ENCODE data around the gene MOCS1. TPM values are rescaled to one million over a fixed set of nuclear protein-coding genes. Genes with fewer than 3 reads are reported as not detected.
A peak's percentile ranks its signal among the peaks of the same experiment; 100 is the strongest.

The MOCS1 gene
- total RNA-seq, 2 experiments from 2014 or later = 6.2 to 6.4 TPM

DNA sequence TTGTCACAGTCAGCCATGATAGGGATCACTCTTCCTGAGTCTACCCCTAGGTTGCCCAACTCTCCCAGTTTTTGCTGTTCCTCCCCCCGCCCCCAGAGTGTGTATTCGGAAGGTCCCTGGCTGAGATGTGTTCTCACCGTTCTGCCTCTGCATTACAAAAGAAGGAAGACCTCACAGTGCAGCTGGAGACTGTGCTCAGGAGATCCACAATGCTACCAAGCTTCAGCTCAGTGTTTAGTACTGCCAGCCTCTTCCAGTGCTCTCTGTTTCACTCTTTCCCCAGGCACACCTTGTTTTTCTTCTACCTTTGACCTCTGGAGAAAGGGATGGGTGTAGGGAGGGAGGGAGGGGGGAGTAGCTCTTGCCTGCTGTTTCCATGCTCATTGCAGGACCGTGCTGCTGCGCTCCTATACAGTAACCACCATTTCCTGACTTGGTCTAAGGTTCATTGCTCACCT, 13.4 kb upstream of the MOCS1 start:
- CTCF ChIA-PET = no interaction called here
- H3K27ac Mint-ChIP-seq = no peak overlapping the region
- DNase-seq (no peak), ATAC-seq (no peak)
- H3K4me1 Mint-ChIP-seq = no peaks in the 10 kb centered on the region
- H3K27me3 Mint-ChIP-seq = no peaks in the 10 kb centered on the region
- intact Hi-C loops (cut with DNase I, micrococcal nuclease) = no loop called here
- POLR2A ChIA-PET = no interaction called here
- H3K4me3 Mint-ChIP-seq = no peak overlapping the region
- no peaks in the 10 kb centered on the region for H3K9me3 Mint-ChIP-seq (ENCODE audit: low read depth)
- H3K36me3 Mint-ChIP-seq (ENCODE audit: low read depth) = no peaks in the 10 kb centered on the region

DNA sequence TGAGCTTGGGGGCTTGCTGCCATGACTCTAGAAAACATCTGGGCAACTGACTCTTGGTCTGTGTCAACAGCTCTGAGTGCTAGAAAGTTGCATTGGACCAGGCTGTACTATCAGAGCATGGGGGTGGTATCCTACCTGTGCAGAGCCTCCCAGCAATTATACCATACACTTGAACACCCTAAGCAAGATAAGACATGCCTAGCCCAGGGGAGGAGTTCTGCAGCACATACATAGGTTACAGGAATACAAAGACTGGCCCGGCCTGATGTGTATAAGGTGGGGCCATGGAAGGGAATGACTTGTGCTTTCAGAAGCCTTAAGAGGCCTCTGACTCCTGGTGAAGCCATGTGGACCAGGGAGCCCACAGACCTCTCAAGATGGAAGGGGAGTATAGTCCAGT, 11.4 kb upstream of the MOCS1 start:
- Mint-ChIP-seq H3K27ac (no peak overlapping the region), H3K36me3 (ENCODE audit: low read depth) (no peaks in the 10 kb centered on the region), H3K9me3 (ENCODE audit: low read depth) (no peaks in the 10 kb centered on the region), H3K4me1 (no peaks in the 10 kb centered on the region), H3K4me3 (no peak overlapping the region), H3K27me3 (peaks cover 2% of the 10 kb centered on the region)
- intact Hi-C loops (cut with DNase I, micrococcal nuclease) = no loop called here
- no peak for ATAC-seq
- DNase-seq = no peak
- CTCF ChIA-PET = no interaction called here
- POLR2A ChIA-PET = no interaction called here

DNA sequence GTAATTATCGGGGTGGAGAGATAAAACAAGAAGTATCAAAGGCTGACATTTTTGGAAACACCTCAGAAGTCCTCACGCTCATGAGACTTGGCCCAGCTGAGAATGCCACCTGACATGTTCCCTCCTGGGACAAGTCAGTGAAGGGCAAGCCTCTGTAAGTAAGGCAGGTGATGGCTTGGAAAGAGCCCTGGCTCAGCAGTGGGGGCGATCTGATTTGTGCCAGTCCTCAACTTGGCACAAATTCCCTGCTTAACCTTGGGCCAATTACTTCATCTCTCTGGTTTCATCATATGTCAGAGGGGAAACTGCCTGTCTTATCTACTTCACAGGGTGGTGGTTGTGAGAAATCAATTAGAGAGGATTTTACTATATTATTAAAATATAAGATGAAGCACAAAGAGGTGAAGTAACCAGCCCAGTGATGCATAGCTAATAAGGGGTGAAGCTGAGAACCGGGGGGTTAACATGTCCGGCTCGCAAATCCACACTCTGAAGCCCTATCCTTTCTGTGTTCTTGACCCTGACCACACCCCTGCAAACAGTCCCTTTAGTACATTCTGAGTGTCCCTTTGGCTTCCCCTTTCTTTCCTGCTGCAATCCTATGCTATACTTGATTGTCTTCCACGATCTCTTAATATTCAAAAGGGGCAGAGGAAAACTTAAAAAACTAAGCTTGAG, 8.8 kb upstream of the MOCS1 start:
- intact Hi-C loops (cut with DNase I, micrococcal nuclease) = no loop called here
- H3K9me3 Mint-ChIP-seq (ENCODE audit: low read depth) = no peaks in the 10 kb centered on the region

GRCh38 chr6:39941820-39942219, 7.6 kb upstream of the MOCS1 start:
- CTCF ChIA-PET = no interaction called here
- intact Hi-C loops (cut with DNase I, micrococcal nuclease) = no loop called here
- peaks cover 3% of the 10 kb centered on the region for H3K27me3 Mint-ChIP-seq

More for the DNA sequence above, 8.8 kb upstream of the MOCS1 start:
- ChIA-PET POLR2A (no interaction called here), CTCF (no interaction called here)
- Mint-ChIP-seq H3K4me1 (no peaks in the 10 kb centered on the region), H3K27ac (no peak overlapping the region), H3K4me3 (no peak overlapping the region), H3K27me3 (peaks cover 2% of the 10 kb centered on the region), H3K36me3 (ENCODE audit: low read depth) (no peaks in the 10 kb centered on the region)
- ATAC-seq (no peak), DNase-seq (no peak)

GRCh38 chr6:39941138-39941537, 6.9 kb upstream of the MOCS1 start:
- Mint-ChIP-seq H3K36me3 (ENCODE audit: low read depth) (no peaks in the 10 kb centered on the region), H3K9me3 (ENCODE audit: low read depth) (no peaks in the 10 kb centered on the region), H3K4me3 (no peak overlapping the region), H3K4me1 (no peaks in the 10 kb centered on the region), H3K27me3 (peaks cover 3% of the 10 kb centered on the region), H3K27ac (no peak overlapping the region)
- ChIA-PET CTCF (no interaction called here), POLR2A (no interaction called here)
- DNase-seq = no peak
- intact Hi-C loops (cut with DNase I, micrococcal nuclease) = no loop called here
- ATAC-seq = no peak

More at GRCh38 chr6:39941820-39942219, 7.6 kb upstream of the MOCS1 start:
- Mint-ChIP-seq H3K4me3 (no peak overlapping the region), H3K27ac (no peak overlapping the region), H3K9me3 (ENCODE audit: low read depth) (no peaks in the 10 kb centered on the region), H3K4me1 (no peaks in the 10 kb centered on the region), H3K36me3 (ENCODE audit: low read depth) (no peaks in the 10 kb centered on the region)
- DNase-seq (no peak), ATAC-seq (no peak)
- POLR2A ChIA-PET = no interaction called here

GRCh38 chr6:39938773-39939654, 4.8 kb upstream of the MOCS1 start:
- ATAC-seq (no peak), DNase-seq (no peak)
- intact Hi-C loops (cut with DNase I, micrococcal nuclease) = loop anchor here in 1 of 2 experiments (10.0 kb wide), 1 partner anchor 824 kb away; the partner anchor contains the start of gene SAYSD1
- H3K27me3 Mint-ChIP-seq = peaks cover 3% of the 10 kb centered on the region
- POLR2A ChIA-PET = no interaction called here
- no peaks in the 10 kb centered on the region for H3K36me3 Mint-ChIP-seq (ENCODE audit: low read depth)
- peaks cover 1% of the 10 kb centered on the region for H3K4me1 Mint-ChIP-seq
- H3K27ac Mint-ChIP-seq = no peak overlapping the region
- no peak overlapping the region for H3K4me3 Mint-ChIP-seq
- CTCF ChIA-PET = no interaction called here
- H3K9me3 Mint-ChIP-seq (ENCODE audit: low read depth) = no peaks in the 10 kb centered on the region

DNA sequence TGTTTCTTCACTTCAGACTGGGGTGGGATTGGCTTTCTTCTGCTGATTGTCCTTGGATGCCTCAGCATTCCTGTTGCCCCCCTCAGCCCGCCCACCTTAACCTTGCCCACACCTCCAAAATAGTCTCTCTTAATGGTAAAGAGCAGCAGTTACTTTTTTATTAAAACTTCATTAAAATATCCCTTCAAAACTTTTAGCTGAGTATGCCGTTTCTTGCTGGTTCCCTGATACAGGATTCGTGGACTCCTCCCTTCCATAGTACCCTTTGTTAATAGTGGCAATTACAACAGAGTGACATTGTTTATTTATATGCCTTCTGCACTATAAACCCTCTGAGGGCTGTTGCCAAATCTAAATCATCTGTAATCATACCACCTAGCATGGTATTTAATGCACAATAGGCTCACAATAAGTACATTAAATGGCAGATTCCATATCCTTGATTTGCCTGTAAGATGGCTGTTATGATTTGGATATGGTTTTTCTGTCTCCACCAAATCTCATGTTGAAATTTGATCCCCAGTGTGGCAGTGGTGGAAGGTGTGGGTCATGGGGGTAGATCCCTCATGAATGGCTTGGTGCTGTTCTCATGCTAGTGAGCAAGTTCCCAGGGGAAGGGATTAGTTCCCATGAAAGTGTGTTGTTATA, 3.5 kb upstream of the MOCS1 start:
- DNase-seq (no peak), ATAC-seq (no peak)
- POLR2A ChIA-PET = no interaction called here
- CTCF ChIA-PET = no interaction called here
- intact Hi-C loops (cut with DNase I, micrococcal nuclease) = loop anchor here in 1 of 2 experiments (10.0 kb wide), 1 partner anchor 823 kb away; the partner anchor contains the start of gene SAYSD1
- Mint-ChIP-seq H3K27ac (no peak overlapping the region), H3K27me3 (peaks cover 5% of the 10 kb centered on the region), H3K4me3 (no peak overlapping the region), H3K4me1 (peaks cover 12% of the 10 kb centered on the region), H3K36me3 (ENCODE audit: low read depth) (no peaks in the 10 kb centered on the region), H3K9me3 (ENCODE audit: low read depth) (no peaks in the 10 kb centered on the region)

DNA sequence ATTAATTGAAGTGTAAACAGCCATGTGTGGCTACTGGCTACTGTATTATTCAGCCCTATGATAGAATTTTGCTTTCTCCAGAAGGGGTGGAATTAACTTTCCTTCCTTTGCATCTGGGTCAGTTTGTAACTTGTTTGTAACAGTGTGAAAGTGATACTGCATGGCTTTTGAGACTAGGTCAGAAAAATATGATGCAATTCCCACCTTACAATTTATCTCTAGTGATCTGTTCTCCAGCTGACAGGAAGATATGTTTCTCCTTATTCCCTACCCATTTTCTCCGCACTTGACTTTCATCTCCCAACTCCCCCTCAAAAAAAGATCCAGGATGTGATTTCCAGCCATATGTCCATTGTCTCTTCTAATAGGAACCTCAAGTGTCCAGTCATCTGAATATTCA, 2.6 kb upstream of the MOCS1 start:
- DNase-seq (no peak), ATAC-seq (no peak)
- no peaks in the 10 kb centered on the region for H3K9me3 Mint-ChIP-seq (ENCODE audit: low read depth)
- H3K4me1 Mint-ChIP-seq = peaks cover 20% of the 10 kb centered on the region
- H3K36me3 Mint-ChIP-seq (ENCODE audit: low read depth) = no peaks in the 10 kb centered on the region
- H3K27ac Mint-ChIP-seq = no peak overlapping the region
- intact Hi-C loops (cut with DNase I, micrococcal nuclease) = loop anchor here in 1 of 2 experiments (10.0 kb wide), 1 partner anchor 822 kb away; the partner anchor contains the start of gene SAYSD1
- H3K4me3 Mint-ChIP-seq = no peak overlapping the region
- CTCF ChIA-PET = no interaction called here
- POLR2A ChIA-PET = no interaction called here
- H3K27me3 Mint-ChIP-seq = peaks cover 5% of the 10 kb centered on the region

DNA sequence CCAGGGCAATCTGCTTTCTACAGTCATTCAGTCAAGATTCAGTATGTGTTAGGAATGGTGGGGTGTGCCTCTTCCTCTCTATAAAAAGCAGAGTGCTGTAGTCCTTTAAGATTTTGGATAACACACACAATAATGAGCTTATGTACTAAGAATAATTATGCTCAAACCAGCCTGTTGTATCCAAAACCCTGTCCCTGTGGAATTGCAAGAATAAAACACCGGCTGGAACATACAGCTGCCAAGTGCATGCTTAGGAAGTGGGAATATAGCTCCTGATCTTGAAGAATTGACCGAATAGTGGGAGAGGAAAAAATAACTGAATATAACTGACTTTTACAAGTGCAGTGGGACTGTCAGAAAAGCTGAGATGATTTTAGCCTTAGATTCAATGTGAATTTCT, 979 bp upstream of the MOCS1 start:
- H3K4me1 Mint-ChIP-seq = peaks cover 21% of the 10 kb centered on the region
- POLR2A ChIA-PET = interaction anchor here (1.0 kb wide), 1 partner anchor 1135 kb away, joined by 3 read pairs; no protein-coding TSS in a partner anchor
- ATAC-seq (no peak), DNase-seq (no peak)
- CTCF ChIA-PET = no interaction called here
- no peak overlapping the region for H3K27ac Mint-ChIP-seq
- H3K4me3 Mint-ChIP-seq = no peak overlapping the region
- H3K27me3 Mint-ChIP-seq = peaks cover 3% of the 10 kb centered on the region
- no peaks in the 10 kb centered on the region for H3K9me3 Mint-ChIP-seq (ENCODE audit: low read depth)
- no peaks in the 10 kb centered on the region for H3K36me3 Mint-ChIP-seq (ENCODE audit: low read depth)
- intact Hi-C loops (cut with DNase I, micrococcal nuclease) = loop anchor here in 1 of 2 experiments (10.0 kb wide), 1 partner anchor 820 kb away; the partner anchor contains the start of gene SAYSD1

- Mint-ChIP-seq H3K9me3 (ENCODE audit: low read depth) (no peaks in the 10 kb centered on the region), H3K4me1 (peaks cover 26% of the 10 kb centered on the region), H3K4me3 (peak overlapping the region; percentile 82), H3K27ac (peak overlapping the region; percentile 86), H3K27me3 (peaks cover 3% of the 10 kb centered on the region), H3K36me3 (ENCODE audit: low read depth) (no peaks in the 10 kb centered on the region)
- intact Hi-C loops (cut with DNase I, micrococcal nuclease) = loop anchor here in 1 of 2 experiments (5.0 to 10.0 kb wide), 3 partner anchors 206 to 819 kb away; partner anchors contain the start of genes KCNK5, KIF6 and SAYSD1
- DNase-seq (peak; percentile 54), ATAC-seq (peak; percentile 78)
- ChIA-PET POLR2A (no interaction called here), CTCF (interaction anchor here (0.7 to 0.8 kb wide), 2 partner anchors 122 to 1103 kb away, joined by 3 to 4 read pairs; no protein-coding TSS in a partner anchor)
Measured at GRCh38 chr6:39933669-39934130, 562 bp downstream of the MOCS1 start.

GRCh38 chr6:39932386-39932910, 1.8 kb downstream of the MOCS1 start:
- ATAC-seq (no peak), DNase-seq (no peak)
- Mint-ChIP-seq H3K27me3 (peaks cover 3% of the 10 kb centered on the region), H3K4me1 (peaks cover 26% of the 10 kb centered on the region), H3K9me3 (ENCODE audit: low read depth) (no peaks in the 10 kb centered on the region), H3K27ac (no peak overlapping the region), H3K4me3 (no peak overlapping the region), H3K36me3 (ENCODE audit: low read depth) (no peaks in the 10 kb centered on the region)
- ChIA-PET POLR2A (no interaction called here), CTCF (no interaction called here)
- intact Hi-C loops (cut with DNase I, micrococcal nuclease) = loop anchor here in 1 of 2 experiments (5.0 to 10.0 kb wide), 3 partner anchors 205 to 818 kb away; partner anchors contain the start of genes KCNK5, KIF6 and SAYSD1

Data from activated CD4-positive, alpha-beta T cell treated with anti-CD3 and anti-CD28 coated beads for 36 hours (primary cell).